HL-60/S4 (cell line): ENCODE results near the gene ARHGAP28.

Source experiments
- in situ Hi-C: fragments of 300-500 bp; cut with MboI; formaldehyde crosslinking; loops from 2 replicates; pipeline ENCODE4 v1.14.3; 2022; ENCODE audit warnings: low sequenced_read_pairs

Gene ARHGAP28

GRCh38 chr18:6732952-6733351, 3.4 kb downstream of the ARHGAP28 start:
- in situ Hi-C loops, result no loop called here

- in situ Hi-C loops, result no loop called here
These were observed 4.2 kb downstream of the ARHGAP28 start for GRCh38 chr18:6733758-6734157.

- in situ Hi-C loops, result no loop called here
These were observed 5.4 kb downstream of the ARHGAP28 start for GRCh38 chr18:6734726-6735430.

- in situ Hi-C loops, result no loop called here
These were observed 8.3 kb downstream of the ARHGAP28 start for GRCh38 chr18:6737833-6738232.

GRCh38 chr18:6738622-6739021, 9.1 kb downstream of the ARHGAP28 start:
- in situ Hi-C loops, result no loop called here

GRCh38 chr18:6741232-6741663, 11.7 kb downstream of the ARHGAP28 start:
- in situ Hi-C loops, result no loop called here

GRCh38 chr18:6741786-6742185, 12.3 kb downstream of the ARHGAP28 start:
- in situ Hi-C loops, result no loop called here

GRCh38 chr18:6743999-6744398, 14.5 kb downstream of the ARHGAP28 start:
- in situ Hi-C loops, result no loop called here

GRCh38 chr18:6744816-6745455, 15.4 kb downstream of the ARHGAP28 start:
- in situ Hi-C loops, result no loop called here

GRCh38 chr18:6745504-6746031, 16.1 kb downstream of the ARHGAP28 start:
- in situ Hi-C loops, result no loop called here

GRCh38 chr18:6746386-6746960, 17.0 kb downstream of the ARHGAP28 start:
- in situ Hi-C loops, result no loop called here

- in situ Hi-C loops, result no loop called here
These were observed 18.1 kb downstream of the ARHGAP28 start for GRCh38 chr18:6747646-6748045.

GRCh38 chr18:6748241-6748640, 18.7 kb downstream of the ARHGAP28 start:
- in situ Hi-C loops, result no loop called here

- in situ Hi-C loops, result no loop called here
These were observed 20.9 kb downstream of the ARHGAP28 start for GRCh38 chr18:6750411-6750810.

- in situ Hi-C loops, result no loop called here
These were observed 21.7 kb downstream of the ARHGAP28 start for GRCh38 chr18:6751222-6751621.

- in situ Hi-C loops, result no loop called here
These were observed 22.8 kb downstream of the ARHGAP28 start for GRCh38 chr18:6752202-6752860.

- in situ Hi-C loops, result no loop called here
These were observed 25.6 kb downstream of the ARHGAP28 start for GRCh38 chr18:6755107-6755506.

GRCh38 chr18:6757931-6758330, 28.4 kb downstream of the ARHGAP28 start:
- in situ Hi-C loops, result no loop called here

- in situ Hi-C loops, result no loop called here
These were observed 30.1 kb downstream of the ARHGAP28 start for GRCh38 chr18:6759579-6759978.

GRCh38 chr18:6763524-6763923, 34.0 kb downstream of the ARHGAP28 start:
- in situ Hi-C loops, result no loop called here

- in situ Hi-C loops, result no loop called here
These were observed 34.9 kb downstream of the ARHGAP28 start for GRCh38 chr18:6764382-6764781.
